Uterus (tissue), 4 donors: ENCODE data around the gene GPX7. TPM values are rescaled to one million over a fixed set of nuclear protein-coding genes. Genes with fewer than 3 reads are reported as not detected.
A peak's percentile ranks its signal among the peaks of the same experiment; 100 is the strongest.

Source experiments
- DNase-seq, 2 donors: peaks; one replicate each; pipeline ENCODE4 v3.0.0-alpha.2; 2019 to 2020
- H3K27ac ChIP-seq, 2 donors: fragments of 200-600 bp; sonication (generic); 1 replicate in 1 of 2; 2 replicates in 1 of 2; pipeline ENCODE4 v1.5.1; 2016 to 2018
- H3K27me3 ChIP-seq, 2 donors: fragments of 200-600 bp; sonication (generic); one replicate each; pipeline ENCODE4 v1.5.1; 2018 to 2019; ENCODE audit warnings: control low read depth in 1 of 2
- H3K36me3 ChIP-seq, 2 donors: fragments of 200-600 bp; sonication (generic); one replicate each; pipeline ENCODE4 v1.5.1; 2019; ENCODE audit warnings: control low read depth in 1 of 2
- H3K4me1 ChIP-seq, 2 donors: fragments of 200-600 bp; sonication (generic); one replicate each; pipeline ENCODE4 v1.5.1; 2018 to 2019; ENCODE audit warnings: control low read depth in 1 of 2
- H3K4me3 ChIP-seq, 2 donors: fragments of 200-600 bp; sonication (generic); 1 replicate in 1 of 2; 2 replicates in 1 of 2; pipeline ENCODE4 v1.5.1; 2018 to 2019; ENCODE audit warnings: mild to moderate bottlenecking in 1 of 2
- H3K9me3 ChIP-seq, 2 donors: fragments of 200-600 bp; sonication (generic); one replicate each; pipeline ENCODE4 v1.5.1; 2019; ENCODE audit warnings: control low read depth in 1 of 2
- POLR2A ChIP-seq, 2 donors: fragments of 450-650 bp; IDR thresholded peaks; one replicate each; pipeline ENCODE4 v1.6.1; 2016; ENCODE audit warnings: antibody characterized with exemption in 2 of 2, mild to moderate bottlenecking in 1 of 2, moderate library complexity in 1 of 2
- intact Hi-C: fragments of 100-400 bp; cut with DNase I; formaldehyde crosslinking; loops from one replicate; pipeline ENCODE4 v1.15.1; 2023; ENCODE audit warnings: low total_unique reads
- total RNA-seq, 4 donors: library from RNA; depleted of rRNA in 3 of 4; stranded (reverse); fragments of >200 nt in 3 of 4; gene quantifications; one replicate each; pipeline versions ENCODE4 v1.1.0 to v1.2.4, GENCODE V29; 2014 to 2023
- TF ChIP-seq, protein P1 (sequence below), 4 experiments: fragments of 200-600 bp in 2 of 4; fragments of 450-650 bp in 2 of 4; sonication (generic) in 2 of 4; IDR thresholded peaks; one replicate each; pipeline ENCODE4 v1.5.1; 2016 to 2019; ENCODE audit warnings: antibody characterized with exemption in 4 of 4, mild to moderate bottlenecking in 2 of 4, moderate library complexity in 1 of 4
- donor health status: DM: yes; HTN: yes; CAD: no.

The GPX7 gene
- total RNA-seq, 4 donors from 2014 or later: 1.8 to 125 (median 9.6) TPM

GRCh38 chr1:52601519-52601918 lies 652 bp upstream of the GPX7 start:
- H3K9me3 ChIP-seq: no peaks in the 10 kb centered on the region
- H3K4me3 ChIP-seq: peak overlapping the region in 1 of 2 donors; percentile 56
- H3K4me1 ChIP-seq: peaks cover 0 to 8% of the 10 kb centered on the region in 2 donors
- no peaks in the 10 kb centered on the region for H3K27me3 ChIP-seq
- H3K27ac ChIP-seq: peak overlapping the region; percentile 80 to 83
- intact Hi-C loops: no loop called here
- H3K36me3 ChIP-seq: no peaks in the 10 kb centered on the region
- no peak for DNase-seq
- no peak for TF ChIP-seq POLR2A (IDR thresholded peaks at IDR 0.05)
- TF ChIP-seq, protein P1, sequence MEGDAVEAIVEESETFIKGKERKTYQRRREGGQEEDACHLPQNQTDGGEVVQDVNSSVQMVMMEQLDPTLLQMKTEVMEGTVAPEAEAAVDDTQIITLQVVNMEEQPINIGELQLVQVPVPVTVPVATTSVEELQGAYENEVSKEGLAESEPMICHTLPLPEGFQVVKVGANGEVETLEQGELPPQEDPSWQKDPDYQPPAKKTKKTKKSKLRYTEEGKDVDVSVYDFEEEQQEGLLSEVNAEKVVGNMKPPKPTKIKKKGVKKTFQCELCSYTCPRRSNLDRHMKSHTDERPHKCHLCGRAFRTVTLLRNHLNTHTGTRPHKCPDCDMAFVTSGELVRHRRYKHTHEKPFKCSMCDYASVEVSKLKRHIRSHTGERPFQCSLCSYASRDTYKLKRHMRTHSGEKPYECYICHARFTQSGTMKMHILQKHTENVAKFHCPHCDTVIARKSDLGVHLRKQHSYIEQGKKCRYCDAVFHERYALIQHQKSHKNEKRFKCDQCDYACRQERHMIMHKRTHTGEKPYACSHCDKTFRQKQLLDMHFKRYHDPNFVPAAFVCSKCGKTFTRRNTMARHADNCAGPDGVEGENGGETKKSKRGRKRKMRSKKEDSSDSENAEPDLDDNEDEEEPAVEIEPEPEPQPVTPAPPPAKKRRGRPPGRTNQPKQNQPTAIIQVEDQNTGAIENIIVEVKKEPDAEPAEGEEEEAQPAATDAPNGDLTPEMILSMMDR (IDR thresholded peaks at IDR 0.05): no peak

GRCh38 chr1:52602856-52603600 lies 857 bp downstream of the GPX7 start:
- intact Hi-C loops: no loop called here
- H3K27ac ChIP-seq: peak overlapping the region; percentile 80 to 83
- TF ChIP-seq, protein P1 (IDR thresholded peaks at IDR 0.05): no peak
- no peak for TF ChIP-seq POLR2A (IDR thresholded peaks at IDR 0.05)
- no peaks in the 10 kb centered on the region for H3K27me3 ChIP-seq
- DNase-seq: peak in 1 of 2 donors; percentile 34
- H3K4me1 ChIP-seq: peaks cover 0 to 8% of the 10 kb centered on the region in 2 donors
- no peaks in the 10 kb centered on the region for H3K9me3 ChIP-seq
- H3K36me3 ChIP-seq: no peaks in the 10 kb centered on the region
- peak overlapping the region; percentile 35 to 56 for H3K4me3 ChIP-seq

- intact Hi-C loops: no loop called here
- no peak overlapping the region for H3K4me3 ChIP-seq
- no peak for TF ChIP-seq POLR2A (IDR thresholded peaks at IDR 0.05)
- TF ChIP-seq, protein P1 (IDR thresholded peaks at IDR 0.05): no peak
- H3K4me1 ChIP-seq: peaks cover 0 to 8% of the 10 kb centered on the region in 2 donors
- H3K27ac ChIP-seq: peak overlapping the region in 1 of 2 donors; percentile 21
- no peak for DNase-seq
- H3K27me3 ChIP-seq: no peaks in the 10 kb centered on the region
- no peaks in the 10 kb centered on the region for H3K9me3 ChIP-seq
- no peaks in the 10 kb centered on the region for H3K36me3 ChIP-seq
Measured at GRCh38 chr1:52603630-52604029, 1.5 kb downstream of the GPX7 start.

GRCh38 chr1:52604063-52604770 lies 2.0 kb downstream of the GPX7 start:
- Histone ChIP-seq H3K4me1 (peaks cover 0 to 8% of the 10 kb centered on the region in 2 donors), H3K9me3 (no peaks in the 10 kb centered on the region), H3K27me3 (no peaks in the 10 kb centered on the region), H3K36me3 (no peaks in the 10 kb centered on the region), H3K4me3 (no peak overlapping the region), H3K27ac (peak overlapping the region in 1 of 2 donors; percentile 21)
- DNase-seq: no peak
- intact Hi-C loops: no loop called here
- no peak for TF ChIP-seq POLR2A (IDR thresholded peaks at IDR 0.05)
- TF ChIP-seq, protein P1 (IDR thresholded peaks at IDR 0.05): no peak
